GM23248 (cell line): ENCODE measurements around the gene LIMCH1.

Source experiments
- EZH2 ChIP-seq: fragments of 200-600 bp; sonication (generic); IDR thresholded peaks from 2 replicates; pipeline ENCODE4 v1.6.1; 2018; ENCODE audit warnings: antibody characterized with exemption, mild to moderate bottlenecking; ENCODE audit not compliant: insufficient read depth, poor library complexity, severe bottlenecking
- EZH2phosphoT487 ChIP-seq: fragments of 200-600 bp; sonication (generic); IDR thresholded peaks from 2 replicates; pipeline ENCODE4 v1.6.1; 2018; ENCODE audit warnings: antibody characterized with exemption, moderate library complexity, mild to moderate bottlenecking, low read depth; ENCODE audit not compliant: insufficient read depth

- TF ChIP-seq EZH2 (peak; percentile 63), EZH2phosphoT487 (no peak)
Measured at GRCh38 chr4:41748074-41748570, 210.2 kb downstream of the LIMCH1 start.
